ENCODE results near the gene EPB41L4A. TPM values are rescaled to one million over a fixed set of nuclear protein-coding genes. Genes with fewer than 3 reads are reported as not detected.
"Not testable (repeated sequence)": the region's sequence is repeated elsewhere in the genome, so short reads cannot be mapped to it uniquely, and the experiment has no call there.

EPB41L4A gene
- total RNA-seq, 1 donor from 2014 or later: 21.4 TPM

DNA sequence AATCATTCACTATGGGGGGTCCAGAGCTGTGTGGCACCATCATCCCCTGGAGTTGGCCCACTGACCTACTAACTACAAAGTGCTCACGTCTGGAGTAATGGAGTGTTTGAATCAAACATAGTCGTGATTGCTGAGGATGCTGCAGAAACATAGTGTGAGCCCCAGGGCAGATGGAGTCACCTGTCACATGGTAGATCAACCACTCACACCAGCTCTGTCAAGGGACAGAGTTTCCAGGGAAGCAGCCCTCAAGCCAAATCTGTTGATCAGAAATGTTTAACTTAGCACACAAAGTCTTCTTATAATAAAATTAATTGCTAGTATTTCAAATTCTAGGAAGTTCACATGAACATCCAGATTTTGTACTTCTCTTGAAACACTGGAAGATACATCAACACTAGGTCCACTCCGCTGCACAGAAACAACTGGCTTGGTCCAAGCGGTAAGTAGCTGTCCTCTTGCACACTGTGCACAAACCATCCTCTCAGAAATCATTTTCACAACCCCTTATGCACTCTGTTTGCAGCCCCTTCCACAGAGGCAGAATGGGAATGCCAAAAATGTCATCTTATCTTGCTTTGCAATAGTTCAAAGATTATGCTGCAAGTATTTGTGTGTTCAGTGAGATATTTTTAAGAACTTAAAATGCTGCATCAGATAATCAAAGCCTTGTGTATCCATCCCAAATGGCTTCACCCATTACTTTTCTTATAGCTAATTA is 191.0 kb downstream of the EPB41L4A start:
- no peak overlapping the region for H3K27ac ChIP-seq (ENCODE audit: low read depth, low read length)
- H3K27me3 ChIP-seq (ENCODE audit: control insufficient read depth in 3 of 3, insufficient read depth in 3 of 3, low read length in 3 of 3): no peaks in the 10 kb centered on the region
- H3K4me1 ChIP-seq (ENCODE audit: control insufficient read depth in 3 of 3, insufficient read depth in 3 of 3, low read length in 3 of 3): peaks cover 0 to 7% (median 0%) of the 10 kb centered on the region in 3 donors
- H3K9me3 ChIP-seq (ENCODE audit: control insufficient read depth in 3 of 3, low read length in 3 of 3): no peaks in the 10 kb centered on the region
- H3K9ac ChIP-seq (ENCODE audit: low read depth in 1 of 3, low read length in 3 of 3): no peak overlapping the region
- no peak overlapping the region for H3K4me3 ChIP-seq (ENCODE audit: low read length in 3 of 3)
- H3K36me3 ChIP-seq (ENCODE audit: control insufficient read depth in 3 of 3, insufficient read depth in 3 of 3, low read length in 3 of 3): no peaks in the 10 kb centered on the region

DNA sequence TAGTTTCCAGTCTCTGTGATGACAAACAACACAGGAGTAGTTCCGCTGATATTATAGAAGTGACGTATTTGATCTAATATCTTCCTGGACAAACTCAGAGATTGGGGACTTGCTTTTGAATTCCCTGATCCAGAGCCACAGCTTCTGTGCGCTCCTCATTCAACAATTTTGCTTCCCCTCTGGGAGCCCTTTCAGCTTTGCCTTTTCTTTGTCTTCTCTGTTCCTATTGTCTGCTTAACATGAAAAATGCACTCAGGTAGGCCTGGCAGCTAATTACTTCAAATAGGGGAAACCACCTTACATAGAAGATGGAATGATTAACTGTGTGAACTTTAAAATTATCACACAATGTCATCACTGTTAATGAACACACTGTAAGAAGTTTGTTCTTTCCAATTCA is 192.9 kb downstream of the EPB41L4A start:
- no peaks in the 10 kb centered on the region for H3K36me3 ChIP-seq (ENCODE audit: control insufficient read depth in 3 of 3, insufficient read depth in 3 of 3, low read length in 3 of 3)
- no peak overlapping the region for H3K9ac ChIP-seq (ENCODE audit: low read depth in 1 of 3, low read length in 3 of 3)
- no peaks in the 10 kb centered on the region for H3K27me3 ChIP-seq (ENCODE audit: control insufficient read depth in 3 of 3, insufficient read depth in 3 of 3, low read length in 3 of 3)
- no peaks in the 10 kb centered on the region for H3K9me3 ChIP-seq (ENCODE audit: control insufficient read depth in 3 of 3, low read length in 3 of 3)
- H3K27ac ChIP-seq (ENCODE audit: low read depth, low read length): no peak overlapping the region
- no peak overlapping the region for H3K4me3 ChIP-seq (ENCODE audit: low read length in 3 of 3)
- peaks cover 0 to 7% (median 2%) of the 10 kb centered on the region in 3 donors for H3K4me1 ChIP-seq (ENCODE audit: control insufficient read depth in 3 of 3, insufficient read depth in 3 of 3, low read length in 3 of 3)

DNA sequence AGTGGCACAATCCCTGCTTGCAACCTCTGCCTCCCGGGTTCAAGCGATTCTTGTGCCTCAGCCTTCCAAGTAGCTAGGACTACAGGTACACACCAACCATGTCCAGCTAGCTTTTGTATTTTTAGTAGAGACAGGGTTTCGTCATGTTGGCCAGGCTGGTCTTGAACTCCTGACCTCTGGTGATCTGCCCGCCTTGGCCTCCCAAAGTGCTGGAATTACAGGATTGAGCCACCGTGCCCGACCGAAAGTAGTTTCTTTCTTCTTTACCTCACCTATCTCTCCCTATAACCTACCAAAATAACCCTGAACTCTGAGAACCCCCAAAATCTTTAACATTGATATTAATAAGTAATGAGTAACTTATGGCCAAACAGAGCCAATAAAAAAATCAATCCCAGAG is 196.1 kb downstream of the EPB41L4A start:
- not testable (repeated sequence) for H3K9ac ChIP-seq (ENCODE audit: low read depth in 1 of 3, low read length in 3 of 3); H3K36me3 ChIP-seq (ENCODE audit: control insufficient read depth in 3 of 3, insufficient read depth in 3 of 3, low read length in 3 of 3); H3K27ac ChIP-seq (ENCODE audit: low read depth, low read length); H3K4me1 ChIP-seq (ENCODE audit: control insufficient read depth in 3 of 3, insufficient read depth in 3 of 3, low read length in 3 of 3); H3K9me3 ChIP-seq (ENCODE audit: control insufficient read depth in 3 of 3, low read length in 3 of 3); H3K4me3 ChIP-seq (ENCODE audit: low read length in 3 of 3); H3K27me3 ChIP-seq (ENCODE audit: control insufficient read depth in 3 of 3, insufficient read depth in 3 of 3, low read length in 3 of 3)

- H3K27ac ChIP-seq (ENCODE audit: low read depth, low read length): no peak overlapping the region
- no peak overlapping the region for H3K9ac ChIP-seq (ENCODE audit: low read depth in 1 of 3, low read length in 3 of 3)
- H3K4me3 ChIP-seq (ENCODE audit: low read length in 3 of 3): no peak overlapping the region
- no peaks in the 10 kb centered on the region for H3K9me3 ChIP-seq (ENCODE audit: control insufficient read depth in 3 of 3, low read length in 3 of 3)
- no peaks in the 10 kb centered on the region for H3K27me3 ChIP-seq (ENCODE audit: control insufficient read depth in 3 of 3, insufficient read depth in 3 of 3, low read length in 3 of 3)
- peaks cover 0 to 3% (median 0%) of the 10 kb centered on the region in 3 donors for H3K4me1 ChIP-seq (ENCODE audit: control insufficient read depth in 3 of 3, insufficient read depth in 3 of 3, low read length in 3 of 3)
- H3K36me3 ChIP-seq (ENCODE audit: control insufficient read depth in 3 of 3, insufficient read depth in 3 of 3, low read length in 3 of 3): no peaks in the 10 kb centered on the region
Measured at GRCh38 chr5:112221128-112221527, 197.9 kb downstream of the EPB41L4A start.

- H3K4me1 ChIP-seq (ENCODE audit: control insufficient read depth in 3 of 3, insufficient read depth in 3 of 3, low read length in 3 of 3): peaks cover 0 to 3% (median 0%) of the 10 kb centered on the region in 3 donors
- no peaks in the 10 kb centered on the region for H3K9me3 ChIP-seq (ENCODE audit: control insufficient read depth in 3 of 3, low read length in 3 of 3)
- no peaks in the 10 kb centered on the region for H3K36me3 ChIP-seq (ENCODE audit: control insufficient read depth in 3 of 3, insufficient read depth in 3 of 3, low read length in 3 of 3)
- no peak overlapping the region for H3K9ac ChIP-seq (ENCODE audit: low read depth in 1 of 3, low read length in 3 of 3)
- no peak overlapping the region for H3K4me3 ChIP-seq (ENCODE audit: low read length in 3 of 3)
- no peak overlapping the region for H3K27ac ChIP-seq (ENCODE audit: low read depth, low read length)
- H3K27me3 ChIP-seq (ENCODE audit: control insufficient read depth in 3 of 3, insufficient read depth in 3 of 3, low read length in 3 of 3): no peaks in the 10 kb centered on the region
Measured at GRCh38 chr5:112219000-112219399, 200.1 kb downstream of the EPB41L4A start.

DNA sequence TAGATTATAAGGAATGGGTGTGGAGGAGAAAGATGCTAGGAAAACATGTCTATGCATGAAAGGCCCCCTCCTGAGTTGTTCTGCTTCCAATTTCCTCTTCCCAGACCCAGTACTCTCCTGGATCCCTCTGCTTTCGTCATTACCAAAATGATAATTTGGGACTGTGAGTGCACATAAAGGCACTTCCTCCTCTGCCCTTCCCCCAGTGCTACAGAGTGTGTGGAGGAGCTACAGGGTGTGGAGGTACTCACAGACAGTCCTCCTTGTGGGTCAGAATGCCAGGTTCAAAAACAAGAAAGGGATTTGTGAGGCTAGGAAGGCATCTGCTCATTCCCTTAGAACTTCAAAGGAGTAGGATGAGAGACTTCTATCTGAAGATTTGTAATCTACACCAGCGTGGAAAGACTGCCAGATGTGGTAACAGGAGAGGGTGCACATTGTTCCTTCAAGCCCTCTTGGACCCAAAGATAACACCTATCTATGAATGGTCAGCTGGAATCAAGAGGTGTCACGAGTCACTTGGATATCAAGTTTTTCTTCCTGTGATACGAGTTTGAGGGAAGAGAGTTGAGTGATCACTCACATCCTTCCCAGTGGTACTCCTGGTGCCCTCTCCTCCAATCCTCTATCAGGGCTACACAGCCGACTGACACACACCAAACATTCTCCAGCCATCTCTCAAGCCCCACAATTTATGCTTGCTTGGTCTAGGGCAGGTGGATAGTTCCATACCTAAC is 201.1 kb downstream of the EPB41L4A start:
- Histone ChIP-seq H3K9me3 (ENCODE audit: control insufficient read depth in 3 of 3, low read length in 3 of 3) (no peaks in the 10 kb centered on the region), H3K4me1 (ENCODE audit: control insufficient read depth in 3 of 3, insufficient read depth in 3 of 3, low read length in 3 of 3) (peaks cover 0 to 3% (median 0%) of the 10 kb centered on the region in 3 donors), H3K27ac (ENCODE audit: low read depth, low read length) (no peak overlapping the region), H3K36me3 (ENCODE audit: control insufficient read depth in 3 of 3, insufficient read depth in 3 of 3, low read length in 3 of 3) (no peaks in the 10 kb centered on the region), H3K9ac (ENCODE audit: low read depth in 1 of 3, low read length in 3 of 3) (no peak overlapping the region), H3K27me3 (ENCODE audit: control insufficient read depth in 3 of 3, insufficient read depth in 3 of 3, low read length in 3 of 3) (no peaks in the 10 kb centered on the region), H3K4me3 (ENCODE audit: low read length in 3 of 3) (no peak overlapping the region)

- Histone ChIP-seq H3K4me3 (ENCODE audit: low read length in 3 of 3) (no peak overlapping the region), H3K27me3 (ENCODE audit: control insufficient read depth in 3 of 3, insufficient read depth in 3 of 3, low read length in 3 of 3) (no peaks in the 10 kb centered on the region), H3K4me1 (ENCODE audit: control insufficient read depth in 3 of 3, insufficient read depth in 3 of 3, low read length in 3 of 3) (no peaks in the 10 kb centered on the region), H3K9me3 (ENCODE audit: control insufficient read depth in 3 of 3, low read length in 3 of 3) (no peaks in the 10 kb centered on the region), H3K9ac (ENCODE audit: low read depth in 1 of 3, low read length in 3 of 3) (no peak overlapping the region), H3K36me3 (ENCODE audit: control insufficient read depth in 3 of 3, insufficient read depth in 3 of 3, low read length in 3 of 3) (no peaks in the 10 kb centered on the region), H3K27ac (ENCODE audit: low read depth, low read length) (no peak overlapping the region)
Measured at GRCh38 chr5:112216140-112216539, 202.9 kb downstream of the EPB41L4A start.

DNA sequence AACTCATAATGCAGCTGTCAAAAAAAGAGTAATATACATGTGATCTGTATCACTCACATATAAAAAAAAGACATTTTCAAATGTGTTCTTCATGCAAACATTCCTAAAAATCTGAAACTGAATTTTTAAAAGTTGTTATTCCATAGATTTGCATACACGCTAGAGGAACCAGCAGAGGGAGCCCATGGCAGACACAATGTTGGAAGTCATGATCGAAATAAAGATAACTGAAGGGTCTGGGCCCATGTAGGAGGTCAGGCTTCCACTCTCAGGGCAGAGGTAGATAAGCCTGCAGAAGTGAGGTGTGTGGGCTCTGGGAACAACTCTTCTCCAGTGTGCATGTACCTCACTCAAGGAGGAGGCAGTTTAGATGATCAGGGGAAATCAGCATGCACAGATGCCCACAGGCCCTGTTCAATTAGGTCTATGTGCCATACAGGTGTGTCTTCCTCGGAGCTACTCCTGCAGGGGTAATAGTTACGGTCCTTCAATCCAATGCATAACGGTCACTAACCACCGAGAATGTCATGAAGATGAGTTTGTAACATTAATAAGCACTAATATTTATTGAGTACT is 208.6 kb downstream of the EPB41L4A start:
- H3K9me3 ChIP-seq (ENCODE audit: control insufficient read depth in 3 of 3, low read length in 3 of 3): no peaks in the 10 kb centered on the region
- no peaks in the 10 kb centered on the region for H3K27me3 ChIP-seq (ENCODE audit: control insufficient read depth in 3 of 3, insufficient read depth in 3 of 3, low read length in 3 of 3)
- H3K4me3 ChIP-seq (ENCODE audit: low read length in 3 of 3): no peak overlapping the region
- no peaks in the 10 kb centered on the region for H3K4me1 ChIP-seq (ENCODE audit: control insufficient read depth in 3 of 3, insufficient read depth in 3 of 3, low read length in 3 of 3)
- no peak overlapping the region for H3K27ac ChIP-seq (ENCODE audit: low read depth, low read length)
- no peak overlapping the region for H3K9ac ChIP-seq (ENCODE audit: low read depth in 1 of 3, low read length in 3 of 3)
- no peaks in the 10 kb centered on the region for H3K36me3 ChIP-seq (ENCODE audit: control insufficient read depth in 3 of 3, insufficient read depth in 3 of 3, low read length in 3 of 3)

DNA sequence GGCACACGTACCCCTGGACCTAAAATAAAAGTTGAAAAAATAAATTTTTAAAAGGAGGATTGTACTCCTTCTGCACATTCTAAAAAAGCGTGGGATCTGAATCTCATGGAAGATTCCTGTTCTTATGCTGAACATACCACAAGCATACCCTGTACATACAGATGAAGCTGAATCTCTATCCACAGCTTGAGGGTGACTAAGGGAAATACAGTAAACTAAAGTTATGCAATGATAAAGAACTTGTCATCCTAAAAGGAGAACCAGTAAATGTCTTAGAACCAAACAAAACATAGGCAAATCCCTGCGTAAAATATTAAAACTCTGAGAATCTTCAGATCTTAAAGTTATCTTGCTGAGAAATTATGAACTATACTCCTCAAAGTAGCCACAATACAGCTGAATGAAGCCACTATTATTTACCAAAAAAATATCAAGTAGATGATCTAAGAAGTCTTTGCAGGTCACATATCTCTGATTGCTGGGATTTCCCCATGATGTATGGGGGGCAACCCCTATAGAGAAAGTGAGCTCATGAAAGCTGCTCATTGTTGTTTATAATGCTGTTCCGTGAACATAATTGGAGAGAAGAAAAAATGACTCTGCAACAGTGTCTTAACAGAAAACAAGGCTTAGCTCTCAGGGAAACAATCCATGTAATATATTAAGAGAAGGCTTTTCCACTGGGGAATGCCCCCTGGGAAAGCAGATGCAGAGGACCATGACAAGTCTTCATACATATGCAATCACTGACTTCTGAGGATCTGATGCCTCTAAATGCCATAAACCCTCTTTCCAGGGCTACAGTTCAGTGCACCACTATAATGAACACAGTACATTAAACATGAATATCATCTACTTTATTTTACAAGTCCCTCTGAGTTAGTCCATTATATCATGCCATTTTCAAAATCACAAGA is 210.1 kb downstream of the EPB41L4A start:
- Histone ChIP-seq H3K9ac (ENCODE audit: low read depth in 1 of 3, low read length in 3 of 3) (no peak overlapping the region), H3K9me3 (ENCODE audit: control insufficient read depth in 3 of 3, low read length in 3 of 3) (no peaks in the 10 kb centered on the region), H3K27ac (ENCODE audit: low read depth, low read length) (no peak overlapping the region), H3K4me3 (ENCODE audit: low read length in 3 of 3) (no peak overlapping the region), H3K4me1 (ENCODE audit: control insufficient read depth in 3 of 3, insufficient read depth in 3 of 3, low read length in 3 of 3) (no peaks in the 10 kb centered on the region), H3K36me3 (ENCODE audit: control insufficient read depth in 3 of 3, insufficient read depth in 3 of 3, low read length in 3 of 3) (no peaks in the 10 kb centered on the region), H3K27me3 (ENCODE audit: control insufficient read depth in 3 of 3, insufficient read depth in 3 of 3, low read length in 3 of 3) (no peaks in the 10 kb centered on the region)
